HG02588 (cell line): Measurements from ENCODE around the gene LARP4B.

Experiments used
- ATAC-seq: cut with Tn5 transposase; IDR thresholded peaks from one replicate; pipeline ENCODE4 v1.9.1; 2021; ENCODE audit warnings: mild to moderate bottlenecking, moderate library complexity; ENCODE audit not compliant: unreplicated experiment

LARP4B gene

GRCh38 chr10:811379-812175 lies 119.9 kb downstream of the LARP4B start:
- no peak for ATAC-seq

GRCh38 chr10:810351-810846 lies 121.1 kb downstream of the LARP4B start:
- ATAC-seq = no peak

- no peak for ATAC-seq
Observed at GRCh38 chr10:809671-810350, 121.7 kb downstream of the LARP4B start.

- no peak for ATAC-seq
Observed at GRCh38 chr10:807958-808353, 123.5 kb downstream of the LARP4B start.

GRCh38 chr10:807163-807957 lies 124.1 kb downstream of the LARP4B start:
- ATAC-seq = no peak

GRCh38 chr10:806451-807162 lies 124.9 kb downstream of the LARP4B start:
- ATAC-seq = no peak

GRCh38 chr10:805620-806305 lies 125.7 kb downstream of the LARP4B start:
- ATAC-seq = no peak

GRCh38 chr10:804787-805619 lies 126.5 kb downstream of the LARP4B start:
- no peak for ATAC-seq

- ATAC-seq = no peak
Observed at GRCh38 chr10:804191-804781, 127.2 kb downstream of the LARP4B start.

GRCh38 chr10:803041-803741 lies 128.3 kb downstream of the LARP4B start:
- no peak for ATAC-seq

- no peak for ATAC-seq
Observed at GRCh38 chr10:802506-802905, 129.0 kb downstream of the LARP4B start.

GRCh38 chr10:797179-797578 lies 134.3 kb downstream of the LARP4B start:
- ATAC-seq = no peak

- no peak for ATAC-seq
Observed at GRCh38 chr10:796233-796632, 135.3 kb downstream of the LARP4B start.

GRCh38 chr10:794382-794956 lies 137.0 kb downstream of the LARP4B start:
- no peak for ATAC-seq

GRCh38 chr10:792792-793100 lies 138.8 kb downstream of the LARP4B start:
- ATAC-seq = no peak

- ATAC-seq = no peak
Observed at GRCh38 chr10:792083-792791, 139.3 kb downstream of the LARP4B start.

- no peak for ATAC-seq
Observed at GRCh38 chr10:791639-792038, 139.9 kb downstream of the LARP4B start.
